Loucy (cell line): ENCODE results near the gene ISM1.

Experiments
- H2AFZ ChIP-seq: fragments of 200-600 bp; sonication (generic); 2 replicates; pipeline ENCODE4 v1.6.0; 2016; ENCODE audit warnings: antibody characterized with exemption, mild to moderate bottlenecking, low read length, moderate library complexity
- H3F3A ChIP-seq: fragments of 200-600 bp; 2 replicates; pipeline ENCODE4 v1.6.0; 2016; ENCODE audit warnings: antibody characterized with exemption, low read depth, mild to moderate bottlenecking
- H3K27me3 ChIP-seq: fragments of 200-600 bp; sonication (generic); 2 replicates; pipeline ENCODE4 v1.6.1; 2014; ENCODE audit warnings: low read length, mild to moderate bottlenecking; ENCODE audit not compliant: insufficient read depth, poor library complexity, severe bottlenecking
- H3K36me3 ChIP-seq: fragments of 200-600 bp; sonication (generic); 2 replicates; pipeline ENCODE4 v1.6.1; 2016; ENCODE audit warnings: low read length; ENCODE audit not compliant: insufficient read depth
- H3K4me1 ChIP-seq: fragments of 200-600 bp; sonication (generic); 2 replicates; pipeline ENCODE4 v1.5.1; 2014; ENCODE audit warnings: low read length, mild to moderate bottlenecking; ENCODE audit not compliant: insufficient read depth, poor library complexity, severe bottlenecking
- H3K4me2 ChIP-seq: fragments of 200-600 bp; sonication (generic); 2 replicates; pipeline ENCODE4 v1.6.0; 2014; ENCODE audit warnings: antibody characterized with exemption, low read length, low read depth, mild to moderate bottlenecking; ENCODE audit not compliant: poor library complexity, severe bottlenecking
- H3K4me3 ChIP-seq: fragments of 200-600 bp; sonication (generic); 2 replicates; pipeline ENCODE4 v1.5.1; 2014; ENCODE audit warnings: low read length, mild to moderate bottlenecking, mixed read lengths; ENCODE audit not compliant: poor library complexity, severe bottlenecking
- H3K79me2 ChIP-seq: fragments of 200-600 bp; sonication (generic); 2 replicates; pipeline ENCODE4 v1.6.1; 2014; ENCODE audit warnings: low read length; ENCODE audit not compliant: insufficient read depth
- H3K9ac ChIP-seq: fragments of 200-600 bp; sonication (generic); 2 replicates; pipeline ENCODE4 v1.6.0; 2014; ENCODE audit warnings: mild to moderate bottlenecking, low read depth, low read length, moderate library complexity; ENCODE audit not compliant: poor library complexity, severe bottlenecking
- H3K9me2 ChIP-seq: fragments of 200-600 bp; sonication (generic); replicated peaks from 2 replicates; pipeline ENCODE4 v1.6.1; 2016; ENCODE audit warnings: low read depth, low read length, mixed read lengths
- H3K9me3 ChIP-seq: fragments of 200-600 bp; sonication (generic); 2 replicates; pipeline ENCODE4 v1.6.1; 2014; ENCODE audit warnings: mild to moderate bottlenecking, antibody characterized with exemption, low read length, low read depth; ENCODE audit not compliant: insufficient read depth
- H4K20me1 ChIP-seq: fragments of 200-600 bp; sonication (generic); 2 replicates; pipeline ENCODE4 v1.6.0; 2014; ENCODE audit warnings: antibody characterized with exemption, low read length, mild to moderate bottlenecking; ENCODE audit not compliant: insufficient read depth, poor library complexity, severe bottlenecking
- EZH2phosphoT487 ChIP-seq: fragments of 200-600 bp; IDR thresholded peaks from 2 replicates; pipeline ENCODE4 v1.6.1; 2018; ENCODE audit warnings: antibody characterized with exemption, mild to moderate bottlenecking, moderate library complexity, borderline replicate concordance
- TF ChIP-seq, protein P1 (sequence below): fragments of 200-600 bp; sonication (generic); conservative IDR thresholded peaks from 2 replicates; pipeline ENCODE4 v1.5.1; 2014; ENCODE audit warnings: mild to moderate bottlenecking, antibody characterized with exemption, low read length

Gene ISM1

DNA sequence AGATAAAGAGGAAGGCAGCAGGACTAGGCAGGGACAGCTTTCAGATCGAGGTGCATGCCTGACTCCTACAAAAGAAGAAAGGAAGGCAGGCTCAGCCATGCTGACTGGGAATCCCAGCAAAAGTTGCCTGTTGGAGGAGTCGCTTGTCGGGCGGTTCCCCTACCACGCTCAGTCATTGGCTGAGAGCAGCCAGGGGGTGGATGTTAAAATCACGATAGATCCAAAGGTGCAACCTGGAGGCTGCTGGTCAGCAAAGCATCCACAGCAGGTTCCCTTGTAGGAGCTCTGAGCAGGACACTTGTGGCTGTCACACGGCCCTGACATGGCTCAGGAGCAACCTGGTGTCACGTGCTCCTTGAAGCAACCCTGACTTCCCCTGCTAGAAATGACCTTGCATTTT lies 74.6 kb downstream of the ISM1 start:
- H3K79me2 ChIP-seq = no peaks in the 10 kb centered on the region
- H3K27me3 ChIP-seq = no peaks in the 10 kb centered on the region
- H3K9ac ChIP-seq = no peak overlapping the region
- no peak overlapping the region for H2AFZ ChIP-seq
- no peak overlapping the region for H3K4me3 ChIP-seq
- no peaks in the 10 kb centered on the region for H3K36me3 ChIP-seq
- H3K9me3 ChIP-seq = no peaks in the 10 kb centered on the region
- TF ChIP-seq, protein P1, sequence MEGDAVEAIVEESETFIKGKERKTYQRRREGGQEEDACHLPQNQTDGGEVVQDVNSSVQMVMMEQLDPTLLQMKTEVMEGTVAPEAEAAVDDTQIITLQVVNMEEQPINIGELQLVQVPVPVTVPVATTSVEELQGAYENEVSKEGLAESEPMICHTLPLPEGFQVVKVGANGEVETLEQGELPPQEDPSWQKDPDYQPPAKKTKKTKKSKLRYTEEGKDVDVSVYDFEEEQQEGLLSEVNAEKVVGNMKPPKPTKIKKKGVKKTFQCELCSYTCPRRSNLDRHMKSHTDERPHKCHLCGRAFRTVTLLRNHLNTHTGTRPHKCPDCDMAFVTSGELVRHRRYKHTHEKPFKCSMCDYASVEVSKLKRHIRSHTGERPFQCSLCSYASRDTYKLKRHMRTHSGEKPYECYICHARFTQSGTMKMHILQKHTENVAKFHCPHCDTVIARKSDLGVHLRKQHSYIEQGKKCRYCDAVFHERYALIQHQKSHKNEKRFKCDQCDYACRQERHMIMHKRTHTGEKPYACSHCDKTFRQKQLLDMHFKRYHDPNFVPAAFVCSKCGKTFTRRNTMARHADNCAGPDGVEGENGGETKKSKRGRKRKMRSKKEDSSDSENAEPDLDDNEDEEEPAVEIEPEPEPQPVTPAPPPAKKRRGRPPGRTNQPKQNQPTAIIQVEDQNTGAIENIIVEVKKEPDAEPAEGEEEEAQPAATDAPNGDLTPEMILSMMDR = no peak
- no peak for TF ChIP-seq EZH2phosphoT487
- no peak overlapping the region for H3K4me2 ChIP-seq
- no peaks in the 10 kb centered on the region for H3K9me2 ChIP-seq
- no peaks in the 10 kb centered on the region for H4K20me1 ChIP-seq
- H3K4me1 ChIP-seq = no peaks in the 10 kb centered on the region
- H3F3A ChIP-seq = no peaks in the 10 kb centered on the region

DNA sequence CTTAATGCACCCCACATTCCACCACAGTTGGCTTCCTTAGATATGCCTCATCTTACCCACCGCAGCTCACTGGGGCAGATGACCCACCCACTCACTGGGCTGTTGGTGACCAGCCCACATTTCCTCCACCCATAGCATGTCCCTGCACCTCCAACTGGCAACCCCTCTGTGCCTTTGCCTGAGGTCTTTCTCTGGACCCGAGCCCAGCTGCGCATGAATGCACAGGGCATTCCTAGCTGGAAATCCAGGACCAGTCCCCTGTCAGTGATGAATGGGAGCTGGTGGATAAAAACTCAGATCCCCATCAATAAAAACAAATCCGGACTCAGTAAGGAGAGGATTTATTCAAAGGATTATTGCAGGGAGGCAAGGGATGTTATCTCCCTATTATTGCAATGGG lies 75.0 kb downstream of the ISM1 start:
- no peaks in the 10 kb centered on the region for H3K27me3 ChIP-seq
- no peaks in the 10 kb centered on the region for H3K9me2 ChIP-seq
- H3F3A ChIP-seq = no peaks in the 10 kb centered on the region
- H4K20me1 ChIP-seq = no peaks in the 10 kb centered on the region
- H3K9ac ChIP-seq = no peak overlapping the region
- H3K9me3 ChIP-seq = no peaks in the 10 kb centered on the region
- H3K79me2 ChIP-seq = no peaks in the 10 kb centered on the region
- H3K4me3 ChIP-seq = no peak overlapping the region
- no peak for TF ChIP-seq EZH2phosphoT487
- TF ChIP-seq, protein P1 = no peak
- no peaks in the 10 kb centered on the region for H3K36me3 ChIP-seq
- H3K4me1 ChIP-seq = no peaks in the 10 kb centered on the region
- H3K4me2 ChIP-seq = no peak overlapping the region
- H2AFZ ChIP-seq = no peak overlapping the region

DNA sequence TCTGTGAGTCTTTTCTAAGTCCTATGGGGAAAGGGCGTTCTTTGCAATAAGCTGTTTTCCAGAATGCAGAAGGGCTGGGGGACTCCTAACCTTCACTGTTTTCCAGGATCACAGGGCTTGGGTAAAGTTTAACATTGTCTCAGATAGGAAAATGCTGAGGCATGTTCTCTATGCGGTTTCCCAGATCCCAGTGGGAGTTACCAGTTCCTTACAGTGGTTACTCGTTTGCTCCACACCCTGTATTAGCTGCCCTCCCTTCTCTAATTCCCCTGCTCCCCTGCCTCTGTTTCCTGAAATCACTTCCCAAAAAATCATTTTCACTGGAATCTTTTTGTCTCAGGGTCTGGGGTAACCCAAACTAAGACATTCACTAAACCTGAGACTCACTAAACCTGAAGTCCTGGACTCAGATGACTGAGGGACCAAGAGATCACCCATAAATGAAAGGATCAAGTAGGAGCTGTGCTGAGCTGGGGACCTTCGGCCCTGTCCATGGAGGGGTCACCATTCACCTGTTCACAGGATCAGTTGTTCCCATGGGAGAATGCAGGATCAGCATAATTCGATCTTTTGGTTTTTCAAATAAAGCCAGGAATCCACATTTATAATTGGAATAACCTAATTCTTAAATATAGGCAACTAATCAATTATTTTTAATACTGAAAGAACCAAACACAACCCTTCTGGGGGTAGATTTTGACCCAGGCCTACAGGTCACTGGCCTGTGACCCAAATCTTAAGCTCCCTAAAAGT lies 76.2 kb downstream of the ISM1 start:
- no peaks in the 10 kb centered on the region for H3K9me2 ChIP-seq
- no peak overlapping the region for H2AFZ ChIP-seq
- TF ChIP-seq, protein P1 = no peak
- no peak for TF ChIP-seq EZH2phosphoT487
- no peaks in the 10 kb centered on the region for H3K27me3 ChIP-seq
- H3K9me3 ChIP-seq = no peaks in the 10 kb centered on the region
- H3K4me3 ChIP-seq = no peak overlapping the region
- no peaks in the 10 kb centered on the region for H3K36me3 ChIP-seq
- H3K4me1 ChIP-seq = no peaks in the 10 kb centered on the region
- no peak overlapping the region for H3K4me2 ChIP-seq
- H3K79me2 ChIP-seq = no peaks in the 10 kb centered on the region
- H3K9ac ChIP-seq = no peak overlapping the region
- H3F3A ChIP-seq = no peaks in the 10 kb centered on the region
- H4K20me1 ChIP-seq = no peaks in the 10 kb centered on the region
